ENCODE measurements around the gene MX1.

The MX1 gene

DNA sequence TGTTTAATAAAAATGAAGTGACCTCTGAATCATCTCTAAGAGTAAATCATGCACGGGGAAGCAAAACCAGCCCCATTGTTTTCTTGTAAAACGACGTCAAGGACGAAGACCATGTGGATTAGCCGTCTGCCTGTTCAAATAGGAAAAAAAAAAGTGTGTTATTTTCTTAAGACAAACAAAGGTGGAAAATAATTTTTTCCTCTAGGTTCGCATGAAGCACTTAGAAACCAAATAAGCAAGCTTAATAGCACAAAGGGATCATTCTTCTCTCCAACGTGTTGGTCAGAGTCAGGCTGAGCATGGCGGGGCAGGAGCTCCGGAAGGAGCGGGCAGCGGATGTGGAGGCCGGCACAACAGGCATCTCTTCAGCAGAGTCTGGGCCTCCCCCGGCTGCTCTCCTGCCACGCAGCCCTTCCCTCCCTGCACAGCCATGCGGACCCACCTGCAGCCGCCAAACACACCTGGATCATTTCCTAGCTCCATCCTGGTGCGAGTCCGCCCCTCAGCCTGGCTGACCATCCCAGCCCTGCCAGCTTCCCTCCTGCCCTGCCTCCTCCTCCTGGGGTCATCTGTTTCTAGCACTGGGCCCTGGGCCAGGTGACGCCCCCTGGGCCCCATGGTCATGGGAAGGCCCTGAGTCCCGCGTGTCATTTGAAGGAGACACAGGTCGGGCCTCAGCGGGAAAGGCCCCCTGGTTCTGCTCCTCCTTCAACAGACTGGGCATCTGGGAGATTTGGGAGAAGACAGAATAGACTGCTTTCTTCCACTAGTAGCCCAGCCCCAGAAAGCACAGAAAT is 40.2 kb downstream of the MX1 start:
- no peak for DNase-seq

DNA sequence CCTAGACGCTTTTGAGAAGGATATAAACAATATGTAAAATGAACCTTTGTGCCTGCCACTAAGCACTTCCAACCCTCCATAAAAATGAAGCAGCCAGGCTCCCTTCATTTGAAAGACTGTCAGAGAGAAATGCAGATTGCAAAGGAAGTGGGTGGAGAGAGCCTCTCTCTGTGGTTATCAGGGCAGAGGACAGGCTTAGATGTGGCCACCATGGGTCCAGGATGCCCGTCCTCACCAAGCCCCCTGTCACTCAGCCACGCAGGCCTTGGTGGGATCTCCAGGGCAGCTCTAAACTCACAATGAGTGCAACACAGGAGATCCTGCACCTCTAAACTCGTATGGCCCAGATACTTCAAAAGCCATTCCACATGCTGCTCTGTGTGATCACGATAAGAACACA is 44.0 kb downstream of the MX1 start:
- DNase-seq: no peak

DNA sequence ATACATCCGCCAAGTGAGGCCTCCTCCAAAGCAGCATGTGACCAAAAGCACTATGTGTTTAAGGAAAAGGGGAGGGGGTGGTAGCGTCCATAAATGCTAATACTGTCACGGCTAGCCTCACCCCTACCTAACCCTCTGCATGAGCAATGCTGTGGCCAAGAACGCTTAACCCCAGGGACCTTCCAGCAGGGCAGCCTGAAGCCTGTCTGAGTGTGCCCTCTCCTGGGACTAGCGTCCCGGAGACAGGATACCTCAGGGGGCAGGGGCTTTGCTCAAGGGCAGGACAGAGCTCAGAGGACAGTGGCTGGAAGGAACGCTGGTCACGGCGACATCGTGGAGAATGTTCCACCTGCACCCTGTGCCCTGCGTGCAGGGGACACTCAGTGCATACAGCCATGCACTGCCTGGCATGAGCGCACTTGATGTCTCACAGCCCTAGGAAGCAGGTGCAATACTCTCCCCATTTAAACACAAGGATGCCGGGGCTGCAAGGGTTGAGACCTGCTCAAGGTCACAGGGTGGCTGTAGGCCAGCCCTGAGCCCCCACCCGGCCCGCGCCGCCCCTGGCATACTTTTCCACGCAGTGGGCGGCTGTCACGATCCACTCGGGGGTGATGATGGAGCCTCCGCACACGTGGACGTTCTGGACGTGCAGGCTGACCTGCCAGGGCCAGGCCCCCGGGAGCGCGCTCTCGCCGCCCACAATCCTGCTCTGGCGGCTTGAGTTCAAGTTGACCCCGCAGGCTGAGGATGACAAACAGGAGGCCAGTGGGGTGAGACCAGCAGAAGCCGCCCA is 46.9 kb downstream of the MX1 start:
- DNase-seq: no peak

DNA sequence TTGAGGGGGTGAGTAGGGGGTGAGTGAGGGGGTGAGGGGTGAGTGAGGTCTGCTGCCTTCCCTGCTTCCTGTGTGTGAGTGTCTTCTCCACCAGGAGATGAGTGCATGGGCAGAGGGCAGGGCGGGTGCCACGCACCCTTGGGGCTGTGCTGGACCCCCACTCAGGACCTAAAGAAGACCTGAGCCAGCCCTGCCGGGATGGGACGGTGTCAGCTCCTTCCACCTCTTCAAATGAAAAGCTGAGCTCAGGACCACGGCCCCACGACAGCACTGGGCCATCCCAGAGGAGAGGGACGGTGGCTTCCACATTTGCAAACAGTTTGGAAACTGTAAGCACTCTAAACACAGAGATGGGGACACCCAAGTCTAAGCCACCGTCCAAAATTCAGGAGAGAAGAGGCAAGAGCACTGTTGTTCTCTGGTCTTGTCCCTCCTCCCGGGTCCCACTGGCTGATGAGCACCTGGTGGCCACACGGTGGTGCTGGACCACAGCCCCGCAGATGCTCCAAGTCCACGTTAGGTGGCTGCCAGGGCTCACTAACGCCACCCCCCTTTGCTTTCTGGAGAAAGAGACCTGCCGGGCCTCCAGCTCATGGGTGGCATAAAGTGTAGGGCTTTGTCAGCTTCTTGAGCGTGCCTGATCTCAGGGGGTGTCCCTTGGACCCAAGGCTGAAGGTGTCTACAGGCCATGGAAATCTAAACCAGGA is 49.8 kb downstream of the MX1 start:
- DNase-seq: no peak

DNA sequence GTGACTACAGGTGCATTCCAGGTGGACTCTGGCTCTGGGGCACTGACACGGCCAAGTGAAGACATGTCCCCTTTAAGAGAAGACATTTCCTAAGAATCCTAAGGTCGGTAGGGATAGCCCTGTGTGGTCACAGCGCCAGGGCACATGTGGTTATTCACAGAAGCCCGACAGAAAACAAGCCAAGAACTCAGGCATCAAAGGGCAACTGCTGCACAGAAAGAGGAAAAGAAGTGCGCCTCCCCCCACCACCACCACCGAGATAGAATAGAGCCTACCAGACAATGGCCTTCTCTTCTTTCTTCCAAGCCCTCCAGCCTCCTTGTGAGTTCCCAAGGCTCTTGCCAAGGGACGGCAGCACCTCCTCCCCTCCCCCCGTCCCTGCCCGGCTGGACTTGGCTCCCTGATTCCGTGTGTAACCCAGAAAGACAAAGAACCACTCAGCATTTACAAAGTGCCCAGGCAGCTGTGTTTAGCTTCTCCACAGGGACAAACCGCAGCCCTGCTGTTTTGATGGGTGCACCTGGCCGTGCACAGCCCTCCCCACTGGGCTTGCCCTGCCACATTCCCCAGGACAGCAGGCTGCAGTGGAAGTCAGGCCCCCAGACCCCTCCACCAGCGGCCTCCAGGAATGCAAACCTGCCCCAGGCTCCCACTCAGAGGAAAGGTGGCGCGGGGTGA is 51.7 kb downstream of the MX1 start:
- no peak for DNase-seq

DNA sequence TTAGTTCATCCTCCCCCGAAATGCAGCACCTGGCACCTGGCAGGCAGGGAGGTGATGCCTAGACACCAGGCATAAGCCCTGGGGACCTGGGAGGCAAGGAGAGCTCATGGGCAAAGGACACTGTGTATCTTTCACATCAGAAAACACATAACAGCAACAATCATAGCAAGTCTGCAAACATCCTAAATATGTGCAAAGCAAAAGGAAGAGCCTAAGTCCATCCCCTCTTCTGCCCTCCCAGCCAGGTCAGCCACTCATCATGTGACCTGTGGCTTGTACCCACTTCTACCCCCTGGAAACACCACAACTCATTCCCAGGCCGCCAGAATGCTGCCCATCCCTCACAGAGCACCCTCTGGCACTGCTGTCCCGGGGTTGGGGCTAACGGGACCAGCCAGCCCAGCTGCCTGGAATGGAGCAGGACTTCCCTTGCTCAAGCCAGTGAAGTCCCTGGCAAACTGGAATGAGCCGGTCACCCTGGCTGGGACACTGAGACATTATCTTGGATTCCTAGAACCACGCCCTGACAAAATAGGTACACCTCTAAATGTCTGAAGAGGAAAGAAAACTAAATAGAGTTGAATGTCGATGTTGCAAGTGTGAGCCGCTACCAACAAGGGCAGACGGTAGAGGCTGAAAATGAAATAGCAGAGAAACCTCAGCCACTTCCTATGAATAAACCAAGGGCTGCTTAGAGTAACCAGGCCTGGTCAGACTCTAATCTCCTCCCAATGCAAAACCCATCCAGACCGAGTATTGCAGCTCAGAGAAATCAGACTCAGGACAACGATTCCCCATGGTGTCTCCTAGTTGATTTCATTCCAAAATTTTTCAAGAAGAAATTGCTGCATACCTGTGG is 52.5 kb downstream of the MX1 start:
- no peak for DNase-seq

DNA sequence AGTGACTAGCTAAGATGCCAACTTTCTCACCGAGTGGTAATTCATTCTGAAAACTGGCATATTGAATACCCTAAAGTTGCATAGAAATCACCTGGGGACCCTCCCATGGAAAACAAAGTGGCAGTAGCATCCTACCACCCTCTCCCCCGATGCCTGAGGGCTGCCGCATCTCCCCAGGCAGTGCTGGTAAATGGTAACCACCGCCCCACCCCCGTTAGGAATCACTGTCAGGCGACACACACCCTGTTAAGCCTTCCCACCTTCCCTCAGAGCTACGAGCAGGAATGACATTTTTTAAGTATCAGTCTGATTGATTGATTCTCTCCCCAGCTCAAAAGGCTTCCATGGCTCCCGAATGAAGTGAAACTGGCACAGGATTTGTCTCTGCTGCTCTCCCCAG is 53.6 kb downstream of the MX1 start:
- DNase-seq: no peak

DNA sequence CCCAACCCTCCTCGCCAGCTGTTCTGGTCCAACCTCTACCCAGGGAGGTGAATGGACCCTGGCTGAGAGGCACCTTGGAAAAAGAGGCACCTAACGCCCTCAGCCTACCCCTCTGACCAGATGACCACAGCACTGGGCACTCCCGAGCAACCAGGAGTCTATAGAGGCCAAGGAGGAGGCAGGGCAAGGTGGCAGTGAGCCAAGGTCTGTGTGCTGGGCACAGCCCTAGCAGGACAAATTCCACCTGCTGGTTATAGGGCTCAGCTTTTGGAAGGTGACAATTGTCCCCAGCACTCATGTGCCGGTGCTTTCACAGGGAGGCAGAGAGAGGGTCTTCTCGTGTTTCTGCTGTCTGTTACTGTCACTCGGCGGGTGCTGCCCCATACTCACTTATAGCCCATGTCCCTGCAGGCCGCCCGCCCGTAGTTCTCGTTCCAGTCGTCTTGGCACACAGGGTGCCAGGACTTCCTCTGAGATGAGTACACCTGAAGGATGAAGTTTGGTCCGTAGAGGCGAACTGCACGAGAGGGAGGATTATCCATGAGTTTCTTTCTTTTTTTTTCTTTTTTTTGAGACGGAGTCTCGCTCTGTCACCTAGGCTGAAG is 54.1 kb downstream of the MX1 start:
- DNase-seq: no peak

DNA sequence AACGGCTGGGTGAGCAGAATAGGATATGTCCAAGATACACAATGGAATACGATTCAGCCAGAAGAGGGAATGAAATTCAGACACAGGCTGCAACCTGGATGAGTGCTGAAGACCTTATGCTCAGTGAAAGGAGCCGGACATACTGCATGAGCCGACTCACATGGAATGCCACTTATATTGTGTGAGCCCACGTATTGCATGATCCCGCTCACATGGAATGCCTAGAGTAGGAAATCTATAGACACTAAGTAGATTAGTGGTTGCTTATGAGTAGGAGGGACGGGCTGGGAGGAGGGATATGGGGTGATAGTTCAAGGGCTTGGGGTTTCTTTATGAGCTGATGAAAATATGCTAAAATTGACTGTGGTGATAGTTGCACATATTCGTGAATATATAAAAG is 55.2 kb downstream of the MX1 start:
- no peak for DNase-seq

DNA sequence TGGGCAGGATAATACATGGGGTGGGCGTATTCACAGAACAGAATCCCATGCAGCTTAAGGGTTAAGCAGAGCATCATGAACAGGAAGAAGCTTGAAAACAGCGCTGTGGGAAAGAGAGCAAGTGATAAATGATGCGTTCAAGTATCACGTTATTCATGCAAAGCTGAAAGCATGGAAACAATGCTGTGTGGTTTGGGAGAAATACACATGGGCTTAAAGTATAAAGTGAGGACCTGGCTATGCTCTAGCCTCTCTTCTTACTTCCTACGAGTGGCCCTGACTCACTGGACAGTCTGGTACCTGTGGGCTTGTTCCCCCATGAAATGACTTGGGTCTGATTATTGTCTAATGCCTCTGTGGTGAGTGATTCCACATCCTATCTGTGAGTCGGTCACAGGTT is 56.3 kb downstream of the MX1 start:
- no peak for DNase-seq

DNA sequence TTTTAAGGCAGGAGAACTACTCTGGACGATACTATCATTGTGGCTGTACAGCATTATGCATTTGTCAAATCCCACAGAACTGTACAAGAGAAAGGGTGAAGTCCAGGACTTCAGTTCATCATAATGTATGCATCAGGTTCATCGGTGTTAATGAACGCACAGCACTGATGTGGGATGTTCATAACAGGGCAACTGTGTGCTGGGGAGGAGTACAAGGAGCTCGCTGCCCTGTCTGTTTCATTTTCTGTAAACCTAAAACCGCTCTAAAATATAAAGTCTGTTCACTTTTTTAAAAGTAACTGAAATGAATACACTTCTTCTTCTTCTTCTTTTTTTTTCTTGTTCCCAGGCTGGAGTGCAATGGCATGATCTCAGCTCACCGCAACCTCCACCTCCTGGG is 56.9 kb downstream of the MX1 start:
- no peak for DNase-seq

DNA sequence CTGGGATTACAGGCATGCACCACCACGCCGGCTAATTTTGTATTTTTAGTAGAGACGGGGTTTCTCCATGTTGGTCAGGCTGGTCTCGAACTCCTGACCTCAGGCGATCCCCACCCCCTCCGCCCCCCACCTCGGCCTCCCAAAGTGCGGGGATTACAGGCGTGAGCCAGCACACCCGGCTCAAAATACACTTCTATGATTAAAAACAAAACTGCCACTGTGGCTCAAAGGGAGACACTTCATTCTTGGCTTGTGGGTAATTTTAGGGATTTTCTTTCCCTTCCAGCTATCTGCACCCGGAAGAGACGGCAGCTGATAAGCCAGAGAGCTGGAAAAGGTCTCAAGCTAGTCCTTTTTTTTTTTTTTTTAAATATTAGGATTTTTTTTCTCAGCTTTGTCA is 57.4 kb downstream of the MX1 start:
- no peak for DNase-seq

DNA sequence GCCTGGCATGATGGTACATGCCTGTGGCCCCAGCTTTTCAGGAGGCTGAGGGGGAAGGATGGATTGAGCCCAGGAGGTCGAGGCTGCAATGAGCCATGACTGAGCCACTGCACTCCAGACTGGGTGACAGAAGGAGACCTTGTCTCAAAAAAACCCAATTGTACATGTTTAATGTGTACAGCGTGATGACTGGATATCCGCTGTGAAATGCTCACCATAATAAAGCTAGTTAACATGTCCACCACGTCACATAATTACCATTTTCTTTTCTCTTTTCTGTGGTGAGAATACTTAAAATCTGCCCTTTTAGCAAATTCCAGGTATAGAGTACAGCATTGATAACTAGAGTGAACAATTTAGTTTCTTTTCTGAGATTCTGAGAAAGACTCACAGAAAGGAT is 57.9 kb downstream of the MX1 start:
- no peak for DNase-seq

DNA sequence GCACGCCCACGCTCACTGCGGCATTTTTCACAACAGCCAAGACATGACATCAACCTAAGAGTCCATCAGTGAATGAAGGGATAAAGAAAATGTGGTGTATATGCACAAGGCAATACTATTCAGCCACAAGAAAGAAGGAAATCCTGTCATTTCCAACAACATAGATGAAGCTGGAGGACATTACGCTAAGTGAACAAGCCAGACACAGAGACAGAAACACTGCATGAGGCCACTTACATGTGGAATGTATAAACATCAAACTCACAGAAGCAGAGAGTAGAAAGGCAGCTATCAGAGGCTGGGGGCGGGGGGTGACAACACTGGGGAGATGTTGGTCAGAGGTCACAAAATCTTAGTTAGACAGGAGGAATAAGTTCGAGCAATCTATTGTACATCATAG is 61.0 kb downstream of the MX1 start:
- DNase-seq: no peak

DNA sequence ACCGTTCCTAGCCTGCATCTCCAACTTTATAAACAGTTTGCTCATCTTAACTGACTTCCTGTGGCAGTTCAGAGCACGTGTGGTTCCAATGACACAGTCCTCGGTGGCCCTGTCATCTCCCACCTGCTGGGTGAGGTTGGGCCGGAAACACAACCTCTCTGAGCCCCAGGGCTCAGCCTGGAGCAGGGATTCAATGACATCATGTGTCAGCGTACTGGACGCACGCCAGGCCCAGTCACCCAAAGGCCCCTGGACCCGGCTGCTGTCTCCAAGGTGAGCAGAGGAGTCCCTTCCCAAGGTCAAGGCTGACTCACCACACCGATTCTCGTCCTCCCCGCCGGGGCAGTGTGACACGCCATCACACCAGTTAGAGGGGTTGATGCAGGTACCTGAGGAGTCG is 62.0 kb downstream of the MX1 start:
- DNase-seq: no peak

DNA sequence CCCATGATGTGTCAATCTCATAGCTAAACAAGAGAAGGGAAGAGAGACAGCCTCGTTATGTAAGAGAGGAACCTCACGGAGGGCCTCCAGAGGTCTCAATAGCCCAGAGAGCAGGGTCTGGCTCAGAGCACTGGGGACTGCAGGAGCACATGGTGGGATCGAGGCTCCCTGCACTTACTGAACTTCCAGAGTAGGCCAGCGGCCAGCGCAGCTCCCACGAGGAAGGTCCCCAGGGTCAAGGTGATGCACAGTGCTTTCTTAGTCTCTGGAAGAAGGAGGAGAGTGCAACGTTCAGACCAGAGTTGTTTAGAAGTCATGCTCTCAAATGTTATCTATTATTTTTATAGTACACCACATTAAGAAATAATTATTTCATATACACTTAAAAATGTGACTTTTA is 63.3 kb downstream of the MX1 start:
- DNase-seq: no peak

DNA sequence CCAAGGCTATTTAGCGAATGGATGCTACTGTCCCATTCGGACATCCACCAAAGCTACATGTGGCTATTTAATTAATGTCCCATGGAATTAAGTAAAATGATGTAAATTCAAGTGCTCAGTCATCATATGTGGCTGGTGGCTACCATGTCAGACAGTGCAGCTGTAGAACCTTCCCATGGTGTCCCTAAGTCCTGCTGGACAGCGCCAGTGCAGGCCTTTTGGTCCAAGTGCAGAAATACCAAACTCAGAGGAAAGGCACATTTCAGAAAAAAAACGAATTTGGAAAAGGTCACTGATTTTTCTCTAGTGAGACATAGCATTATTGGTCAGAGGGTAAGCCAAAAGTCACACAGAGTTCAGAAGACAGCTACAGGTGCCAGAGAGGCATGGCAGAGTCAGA is 64.3 kb downstream of the MX1 start:
- DNase-seq: no peak

DNA sequence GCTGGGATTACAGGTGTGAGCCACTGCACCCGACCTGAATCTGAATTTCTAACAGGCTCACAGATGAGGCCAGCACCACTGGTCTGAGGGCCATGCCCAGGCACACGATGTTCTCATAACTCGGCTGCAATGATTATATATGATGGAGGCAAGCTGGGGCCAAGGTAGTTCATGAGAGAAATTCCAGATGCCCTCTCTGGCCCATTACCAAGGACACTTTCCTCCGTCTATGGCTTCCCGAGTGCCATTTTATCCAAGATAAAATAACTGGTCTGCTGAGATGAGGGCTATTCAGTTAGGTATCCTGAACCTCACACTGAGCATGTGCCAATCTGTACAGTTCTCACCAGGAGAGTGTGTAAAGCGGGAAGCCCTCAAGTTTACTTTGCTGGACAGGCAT is 65.4 kb downstream of the MX1 start:
- DNase-seq: no peak

DNA sequence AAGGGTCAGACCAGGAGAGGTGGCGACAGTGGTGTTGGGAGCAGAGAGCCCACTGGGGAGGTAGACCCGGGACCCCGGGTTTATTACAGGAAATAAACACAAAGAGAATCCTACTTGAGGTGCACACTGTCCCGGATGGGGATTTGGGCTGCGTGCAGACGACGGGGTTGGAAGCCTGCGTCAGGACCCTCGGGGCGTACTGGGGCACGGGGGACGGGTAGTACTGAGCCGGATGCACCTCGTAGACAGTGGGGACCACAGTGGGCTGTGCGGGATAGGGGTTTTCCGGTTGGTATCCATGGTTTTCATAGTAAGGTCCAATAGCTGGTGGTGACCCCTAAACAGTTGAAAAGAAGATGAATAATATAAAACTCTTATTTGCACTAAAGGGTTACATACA is 68.2 kb downstream of the MX1 start:
- DNase-seq: no peak

DNA sequence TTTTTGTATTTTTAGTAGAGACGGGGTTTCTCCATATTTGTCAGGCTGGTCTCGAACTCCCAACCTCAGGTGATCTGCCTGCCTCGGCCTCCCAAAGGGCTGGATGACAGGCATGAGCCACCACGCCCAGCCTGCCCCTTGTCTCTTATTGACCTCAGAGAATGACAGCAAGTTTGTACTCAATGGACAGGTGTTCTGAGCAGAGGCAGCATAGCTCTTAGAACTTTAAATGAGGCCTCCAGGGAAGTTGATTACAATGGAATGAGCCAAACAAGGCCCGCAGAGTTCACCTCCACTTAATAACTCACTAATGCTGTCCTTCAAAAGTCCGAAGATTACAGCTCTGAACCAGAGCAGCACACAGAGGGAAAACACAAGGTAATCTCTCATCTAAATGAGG is 71.0 kb downstream of the MX1 start:
- DNase-seq: no peak

DNA sequence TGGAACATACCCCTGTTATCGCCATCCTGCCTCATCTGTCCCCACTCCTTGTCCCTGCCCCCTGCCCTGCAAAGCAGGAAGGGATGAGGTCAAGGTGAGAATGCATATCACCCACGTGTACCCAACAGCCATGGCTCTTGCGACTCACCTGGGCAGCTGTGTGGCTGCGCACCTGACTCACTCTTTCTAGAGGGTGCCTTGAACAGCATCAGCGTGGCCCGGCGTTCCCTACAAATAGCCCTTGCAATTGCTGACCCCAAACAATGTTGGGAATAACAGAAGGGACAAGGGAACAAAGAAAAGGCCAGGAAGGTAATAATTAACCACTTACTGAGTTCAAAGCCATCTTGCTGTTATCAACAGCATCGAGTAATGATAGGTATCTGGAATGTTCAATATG is 71.7 kb downstream of the MX1 start:
- no peak for DNase-seq

DNA sequence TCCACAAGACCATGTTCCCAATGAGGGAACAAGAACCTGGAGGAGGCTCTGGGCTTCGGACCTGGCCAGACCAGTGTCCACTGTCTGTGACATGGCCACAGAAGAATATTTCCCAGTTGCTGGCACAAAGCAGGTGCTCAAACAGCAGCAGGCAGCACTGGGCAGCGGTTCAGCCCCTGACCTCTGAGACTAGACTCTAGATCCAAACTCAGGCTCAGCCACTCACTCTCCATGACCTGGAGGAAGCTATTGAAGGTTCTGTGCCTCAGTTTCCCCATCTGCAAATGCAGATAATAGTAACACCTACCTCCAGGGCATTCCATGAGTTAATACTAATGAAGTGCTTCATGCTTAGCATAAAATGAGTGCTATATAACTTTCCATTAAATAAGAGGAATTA is 73.9 kb downstream of the MX1 start:
- DNase-seq: no peak

Measured in activated naive CD4-positive, alpha-beta T cell (primary cell).